ENCODE data around the gene GMDS. TPM values are rescaled to one million over a fixed set of nuclear protein-coding genes. Genes with fewer than 3 reads are reported as not detected.

GMDS gene
- total RNA-seq, 2 experiments from 2014 or later: 13.9 to 16.4 TPM

DNA sequence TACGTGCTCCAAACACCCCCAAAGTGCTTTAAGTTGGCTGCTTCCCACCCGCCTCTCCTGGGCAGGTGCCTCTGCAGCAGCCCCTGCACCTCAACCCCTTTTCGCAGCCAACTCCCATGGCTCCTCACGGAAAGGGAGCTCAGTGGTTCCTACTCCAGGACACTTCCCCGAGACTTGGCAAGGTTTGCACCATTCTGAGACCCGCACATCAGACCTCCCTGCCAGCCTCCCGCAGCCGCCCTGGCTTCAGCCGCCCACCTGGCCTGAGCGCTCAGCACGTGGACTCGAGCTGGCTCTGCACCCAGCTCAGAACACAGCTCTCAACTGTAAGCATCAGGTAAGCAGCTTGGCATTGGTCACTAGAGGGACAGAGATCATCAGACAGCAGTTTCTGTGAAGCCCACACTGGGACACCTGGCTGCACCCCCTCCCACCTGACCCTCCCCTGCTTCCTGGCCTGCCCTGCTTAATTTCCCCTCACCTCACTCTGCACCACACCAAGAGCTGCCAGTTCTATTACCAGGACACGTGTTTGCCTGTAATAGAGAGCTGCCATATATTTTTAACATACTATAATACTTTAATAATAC lies 28.5 kb downstream of the GMDS start:
- peaks cover 24% of the 10 kb centered on the region for H3K4me1 Mint-ChIP-seq (ENCODE audit: low read depth)
- no peak overlapping the region for H3K4me3 Mint-ChIP-seq
- POLR2A ChIA-PET: no interaction called here
- Histone ChIP-seq H3K36me3 (ENCODE audit: insufficient read depth, low read length) (no peaks in the 10 kb centered on the region), H3K27ac (ENCODE audit: low read depth in 1 of 2, low read length in 2 of 2) (no peak overlapping the region), H3K9me3 (ENCODE audit: control insufficient read depth in 1 of 2, insufficient read depth in 1 of 2, low read length in 2 of 2) (no peaks in the 10 kb centered on the region), H3K4me1 (ENCODE audit: insufficient read depth, low read length) (peaks cover 6% of the 10 kb centered on the region), H3K4me3 (ENCODE audit: low read length) (no peak overlapping the region), H3K27me3 (ENCODE audit: control insufficient read depth in 1 of 2, insufficient read depth in 2 of 2, low read length in 2 of 2) (no peaks in the 10 kb centered on the region)
- no peaks in the 10 kb centered on the region for H3K27me3 Mint-ChIP-seq
- H3K27ac Mint-ChIP-seq: no peak overlapping the region
- CTCF ChIA-PET: interaction anchor here (1.0 kb wide), 1 partner anchor 137 kb away, joined by 3 read pairs; no protein-coding TSS in a partner anchor
- no peak for TF ChIP-seq CTCF (IDR thresholded peaks at IDR 0.05)
- intact Hi-C loops (cut with DNase I, micrococcal nuclease): no loop called here
- ATAC-seq (ENCODE audit: poor library complexity) (no peak), DNase-seq (no peak)
- no peaks in the 10 kb centered on the region for H3K36me3 Mint-ChIP-seq (ENCODE audit: low read depth)
- H3K9me3 Mint-ChIP-seq: no peaks in the 10 kb centered on the region

GRCh38 chr6:2215342-2215741 lies 30.1 kb downstream of the GMDS start:
- Histone ChIP-seq H3K9me3 (ENCODE audit: control insufficient read depth in 1 of 2, insufficient read depth in 1 of 2, low read length in 2 of 2) (no peaks in the 10 kb centered on the region), H3K27ac (ENCODE audit: low read depth in 1 of 2, low read length in 2 of 2) (no peak overlapping the region), H3K4me1 (ENCODE audit: insufficient read depth, low read length) (no peaks in the 10 kb centered on the region), H3K27me3 (ENCODE audit: control insufficient read depth in 1 of 2, insufficient read depth in 2 of 2, low read length in 2 of 2) (no peaks in the 10 kb centered on the region), H3K36me3 (ENCODE audit: insufficient read depth, low read length) (no peaks in the 10 kb centered on the region), H3K4me3 (ENCODE audit: low read length) (no peak overlapping the region)
- no peak for TF ChIP-seq CTCF (IDR thresholded peaks at IDR 0.05)
- ChIA-PET CTCF (interaction anchor here (1.0 kb wide), 1 partner anchor 9 kb away, joined by 4 read pairs; no protein-coding TSS in a partner anchor), POLR2A (no interaction called here)
- DNase-seq (no peak), ATAC-seq (ENCODE audit: poor library complexity) (no peak)
- intact Hi-C loops (cut with DNase I, micrococcal nuclease): no loop called here
- no peaks in the 10 kb centered on the region for H3K36me3 Mint-ChIP-seq (ENCODE audit: low read depth)
- H3K4me3 Mint-ChIP-seq: no peak overlapping the region
- no peaks in the 10 kb centered on the region for H3K27me3 Mint-ChIP-seq
- H3K4me1 Mint-ChIP-seq (ENCODE audit: low read depth): peaks cover 10% of the 10 kb centered on the region
- no peak overlapping the region for H3K27ac Mint-ChIP-seq
- no peaks in the 10 kb centered on the region for H3K9me3 Mint-ChIP-seq

GRCh38 chr6:2213086-2213485 lies 32.3 kb downstream of the GMDS start:
- DNase-seq (no peak), ATAC-seq (ENCODE audit: poor library complexity) (no peak)
- no peak for TF ChIP-seq CTCF (IDR thresholded peaks at IDR 0.05)
- ChIA-PET POLR2A (interaction anchor here (1.2 kb wide), 1 partner anchor 38 kb away, joined by 3 read pairs; no protein-coding TSS in a partner anchor), CTCF (no interaction called here)
- Mint-ChIP-seq H3K27me3 (no peaks in the 10 kb centered on the region), H3K9me3 (no peaks in the 10 kb centered on the region), H3K4me1 (ENCODE audit: low read depth) (peaks cover 6% of the 10 kb centered on the region), H3K36me3 (ENCODE audit: low read depth) (no peaks in the 10 kb centered on the region), H3K4me3 (no peak overlapping the region), H3K27ac (no peak overlapping the region)
- Histone ChIP-seq H3K9me3 (ENCODE audit: control insufficient read depth in 1 of 2, insufficient read depth in 1 of 2, low read length in 2 of 2) (no peaks in the 10 kb centered on the region), H3K27ac (ENCODE audit: low read depth in 1 of 2, low read length in 2 of 2) (no peak overlapping the region), H3K4me1 (ENCODE audit: insufficient read depth, low read length) (no peaks in the 10 kb centered on the region), H3K36me3 (ENCODE audit: insufficient read depth, low read length) (no peaks in the 10 kb centered on the region), H3K27me3 (ENCODE audit: control insufficient read depth in 1 of 2, insufficient read depth in 2 of 2, low read length in 2 of 2) (no peaks in the 10 kb centered on the region), H3K4me3 (ENCODE audit: low read length) (no peak overlapping the region)
- intact Hi-C loops (cut with DNase I, micrococcal nuclease): no loop called here

All from CD4-positive, alpha-beta T cell (primary cell).